Right lobe of liver (tissue), 4 donors: ENCODE measurements around the gene TNFRSF17.

Source experiments
- CTCF ChIP-seq, 4 donors: fragments of 200-600 bp in 3 of 4; fragments of 450-650 bp in 1 of 4; IDR thresholded peaks; one replicate each; pipeline versions ENCODE4 v1.5.1 to v1.8.0; 2016 to 2022; ENCODE audit warnings: antibody characterized with exemption in 4 of 4, mild to moderate bottlenecking in 2 of 4
- POLR2A ChIP-seq: fragments of 450-650 bp; IDR thresholded peaks from one replicate; pipeline ENCODE4 v1.6.1; 2017; ENCODE audit warnings: antibody characterized with exemption, mild to moderate bottlenecking
- donor health status: DM: no; HTN: no; CAD: no.
- donor health status: DM: no; HTN: no; CAD: no.
- donor health status: DM: no; HTN: yes; CAD: no.

GRCh38 chr16:12006637-12007036, 41.6 kb downstream of the TNFRSF17 start:
- TF ChIP-seq CTCF (IDR thresholded peaks at IDR 0.05) (no peak), POLR2A (no peak)
